Sigmoid colon (tissue), 7 donors: ENCODE results near the gene PLA2G2E. TPM values are rescaled to one million over a fixed set of nuclear protein-coding genes. Genes with fewer than 3 reads are reported as not detected.

Experiments used
- DNase-seq: peaks from one replicate; pipeline ENCODE4 v3.0.0-alpha.2; 2019
- H3K27ac ChIP-seq, 4 donors: fragments of 200-600 bp; sonication (generic); one replicate each; pipeline ENCODE4 v1.5.1; 2016 to 2019; ENCODE audit warnings: mild to moderate bottlenecking in 1 of 4
- H3K27me3 ChIP-seq, 3 donors: fragments of 200-600 bp; sonication (generic); one replicate each; pipeline ENCODE4 v1.5.1; 2019; ENCODE audit warnings: mild to moderate bottlenecking in 1 of 3
- H3K36me3 ChIP-seq, 4 donors: fragments of 200-600 bp; sonication (generic); one replicate each; pipeline ENCODE4 v1.5.1; 2016 to 2019
- H3K4me1 ChIP-seq, 4 donors: fragments of 200-600 bp; sonication (generic); one replicate each; pipeline ENCODE4 v1.5.1; 2017 to 2019
- H3K4me3 ChIP-seq, 4 donors: fragments of 200-600 bp; sonication (generic); one replicate each; pipeline ENCODE4 v1.5.1; 2017 to 2019; ENCODE audit warnings: mild to moderate bottlenecking in 2 of 4, moderate library complexity in 1 of 4
- H3K9me3 ChIP-seq, 4 donors: fragments of 200-600 bp in 3 of 4; sonication (generic) in 3 of 4; one replicate each; pipeline versions ENCODE4 v1.5.1 to v1.6.1; 2013 to 2019
- CTCF ChIP-seq, 4 experiments: fragments of 450-650 bp in 3 of 4; fragments of 200-600 bp in 1 of 4; IDR thresholded peaks; one replicate each; pipeline ENCODE4 v1.5.1; 2016 to 2019; ENCODE audit warnings: antibody characterized with exemption in 4 of 4, mild to moderate bottlenecking in 3 of 4, moderate library complexity in 2 of 4
- EP300 ChIP-seq, 4 donors: sonication (generic); formaldehyde crosslinking; IDR thresholded peaks; one replicate each; pipeline ENCODE4 v1.6.1; 2017; ENCODE audit warnings: antibody characterized with exemption in 4 of 4
- POLR2A ChIP-seq, 2 donors: fragments of 450-650 bp; IDR thresholded peaks; one replicate each; pipeline ENCODE4 v1.6.1; 2016; ENCODE audit warnings: antibody characterized with exemption in 2 of 2, mild to moderate bottlenecking in 2 of 2, moderate library complexity in 2 of 2
- POLR2AphosphoS5 ChIP-seq, 4 donors: sonication (generic); formaldehyde crosslinking; IDR thresholded peaks; one replicate each; pipeline ENCODE4 v1.6.1; 2017; ENCODE audit warnings: antibody characterized with exemption in 4 of 4
- WGBS, 2 donors: extraction: QIAGEN DNeasy Blood & Tissue Kit; methylation state at CpG; one replicate each; pipeline ENCODE4 v1.1.7; 2013; 5-methylcytosine and 5-hydroxymethylcytosine counted together
- intact Hi-C: fragments of 100-400 bp; cut with DNase I; formaldehyde crosslinking; loops from one replicate; pipeline ENCODE4 v1.15.1; 2023
- polyA plus RNA-seq, 3 donors: library from polyadenylated mRNA; stranded (reverse); fragments of 200-250 nt; gene quantifications; one replicate each; pipeline ENCODE4 v1.2.3, GENCODE V29; 2013
- total RNA-seq, 4 donors: library from RNA; depleted of rRNA; stranded (reverse); fragments of >200 nt; gene quantifications; one replicate each; pipeline ENCODE4 v1.1.0, GENCODE V29; 2016
- donor health status: healthy with polysubstance abuse.
- donor health status: Bipolar disorder and iron deficiency.
- donor health status: healthy.

The PLA2G2E gene
- total and polyA plus RNA-seq, 7 donors = not detected

GRCh38 chr1:19963636-19964035 is 40.2 kb upstream of the PLA2G2E start:
- WGBS, 2 donors = 91 to 96% methylated on average over 4 of the region's 4 CpGs
- DNase-seq = no peak
- H3K9me3 ChIP-seq = no peaks in the 10 kb centered on the region
- no peak overlapping the region for H3K27ac ChIP-seq
- H3K27me3 ChIP-seq = no peaks in the 10 kb centered on the region
- H3K36me3 ChIP-seq = no peaks in the 10 kb centered on the region
- H3K4me1 ChIP-seq = no peaks in the 10 kb centered on the region
- no peak overlapping the region for H3K4me3 ChIP-seq
- TF ChIP-seq EP300 (IDR thresholded peaks at IDR 0.05) (no peak), CTCF (IDR thresholded peaks at IDR 0.05) (no peak), POLR2A (IDR thresholded peaks at IDR 0.05) (no peak), POLR2AphosphoS5 (IDR thresholded peaks at IDR 0.05) (no peak)
- intact Hi-C loops = no loop called here

GRCh38 chr1:19960591-19960990 is 37.2 kb upstream of the PLA2G2E start:
- no peak overlapping the region for H3K4me3 ChIP-seq
- peaks cover 0 to 4% (median 0%) of the 10 kb centered on the region in 3 donors for H3K27me3 ChIP-seq
- no peak for TF ChIP-seq EP300 (IDR thresholded peaks at IDR 0.05)
- no peak for TF ChIP-seq POLR2AphosphoS5 (IDR thresholded peaks at IDR 0.05)
- no peak for TF ChIP-seq POLR2A (IDR thresholded peaks at IDR 0.05)
- no peak for TF ChIP-seq CTCF (IDR thresholded peaks at IDR 0.05)
- H3K4me1 ChIP-seq = no peaks in the 10 kb centered on the region
- no peak for DNase-seq
- H3K36me3 ChIP-seq = no peaks in the 10 kb centered on the region
- WGBS, 2 donors = 44 to 60% methylated on average over 5 of the region's 5 CpGs
- intact Hi-C loops = no loop called here
- H3K9me3 ChIP-seq = no peaks in the 10 kb centered on the region
- no peak overlapping the region for H3K27ac ChIP-seq

GRCh38 chr1:19957779-19958178 is 34.4 kb upstream of the PLA2G2E start:
- 72 to 77% methylated on average over 4 of the region's 4 CpGs for WGBS, 2 donors
- no peak overlapping the region for H3K4me3 ChIP-seq
- TF ChIP-seq POLR2A (IDR thresholded peaks at IDR 0.05) = no peak
- TF ChIP-seq CTCF (IDR thresholded peaks at IDR 0.05) = no peak
- no peak for TF ChIP-seq POLR2AphosphoS5 (IDR thresholded peaks at IDR 0.05)
- no peak for TF ChIP-seq EP300 (IDR thresholded peaks at IDR 0.05)
- peaks cover 0 to 4% (median 0%) of the 10 kb centered on the region in 3 donors for H3K27me3 ChIP-seq
- H3K36me3 ChIP-seq = no peaks in the 10 kb centered on the region
- no peak for DNase-seq
- no peaks in the 10 kb centered on the region for H3K9me3 ChIP-seq
- no peaks in the 10 kb centered on the region for H3K4me1 ChIP-seq
- H3K27ac ChIP-seq = no peak overlapping the region
- intact Hi-C loops = no loop called here

GRCh38 chr1:19955534-19956170 is 32.2 kb upstream of the PLA2G2E start:
- Histone ChIP-seq H3K4me1 (no peaks in the 10 kb centered on the region), H3K4me3 (no peak overlapping the region), H3K27ac (no peak overlapping the region), H3K27me3 (peaks cover 0 to 4% (median 0%) of the 10 kb centered on the region in 3 donors), H3K9me3 (no peaks in the 10 kb centered on the region), H3K36me3 (no peaks in the 10 kb centered on the region)
- intact Hi-C loops = no loop called here
- no peak for TF ChIP-seq CTCF (IDR thresholded peaks at IDR 0.05)
- TF ChIP-seq POLR2A (IDR thresholded peaks at IDR 0.05) = no peak
- TF ChIP-seq POLR2AphosphoS5 (IDR thresholded peaks at IDR 0.05) = no peak
- TF ChIP-seq EP300 (IDR thresholded peaks at IDR 0.05) = no peak
- no peak for DNase-seq
- WGBS, 2 donors = 49 to 66% methylated on average over 11 of the region's 11 CpGs

GRCh38 chr1:19954059-19954458 is 30.6 kb upstream of the PLA2G2E start:
- intact Hi-C loops = no loop called here
- WGBS, 2 donors = 86 to 93% methylated on average over 2 of the region's 2 CpGs
- Histone ChIP-seq H3K9me3 (no peaks in the 10 kb centered on the region), H3K36me3 (no peaks in the 10 kb centered on the region), H3K27me3 (peaks cover 0 to 4% (median 0%) of the 10 kb centered on the region in 3 donors), H3K27ac (no peak overlapping the region), H3K4me3 (no peak overlapping the region), H3K4me1 (no peaks in the 10 kb centered on the region)
- no peak for DNase-seq
- TF ChIP-seq EP300 (IDR thresholded peaks at IDR 0.05) (no peak), POLR2AphosphoS5 (IDR thresholded peaks at IDR 0.05) (no peak), POLR2A (IDR thresholded peaks at IDR 0.05) (no peak), CTCF (IDR thresholded peaks at IDR 0.05) (no peak)
